HG03558 (cell line): ENCODE measurements around the gene ZFYVE28.
"Not testable (repeated sequence)": the region's sequence is repeated elsewhere in the genome, so short reads cannot be mapped to it uniquely, and the experiment has no call there.

ENCODE experiments used
- ATAC-seq: cut with Tn5 transposase; IDR thresholded peaks from one replicate; pipeline ENCODE4 v1.9.1; 2021; ENCODE audit warnings: moderate number of reproducible peaks; ENCODE audit not compliant: unreplicated experiment; ENCODE audit errors: extremely low read depth

ZFYVE28 gene

DNA sequence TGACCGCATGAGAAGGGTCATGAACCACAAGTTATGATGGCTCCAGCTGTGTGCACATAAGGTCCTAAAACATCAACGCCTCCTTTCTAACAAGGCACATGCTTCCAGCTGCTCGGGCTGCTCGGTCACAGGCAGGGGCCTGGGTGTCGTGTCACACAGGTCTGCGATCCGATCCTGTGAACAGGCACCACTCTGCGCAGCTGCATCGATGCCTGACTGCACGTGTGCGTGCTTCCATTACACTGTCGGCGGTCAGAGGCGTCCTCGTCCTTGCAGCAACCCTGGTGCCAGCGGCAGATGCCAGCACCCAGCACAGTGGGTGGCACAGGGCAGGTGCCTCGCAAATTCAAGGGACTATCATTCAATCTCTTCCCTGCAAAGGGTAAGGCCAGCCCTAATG, 23.9 kb downstream of the ZFYVE28 start:
- no peak for ATAC-seq

GRCh38 chr4:2393353-2394270, 24.8 kb downstream of the ZFYVE28 start:
- ATAC-seq: no peak

DNA sequence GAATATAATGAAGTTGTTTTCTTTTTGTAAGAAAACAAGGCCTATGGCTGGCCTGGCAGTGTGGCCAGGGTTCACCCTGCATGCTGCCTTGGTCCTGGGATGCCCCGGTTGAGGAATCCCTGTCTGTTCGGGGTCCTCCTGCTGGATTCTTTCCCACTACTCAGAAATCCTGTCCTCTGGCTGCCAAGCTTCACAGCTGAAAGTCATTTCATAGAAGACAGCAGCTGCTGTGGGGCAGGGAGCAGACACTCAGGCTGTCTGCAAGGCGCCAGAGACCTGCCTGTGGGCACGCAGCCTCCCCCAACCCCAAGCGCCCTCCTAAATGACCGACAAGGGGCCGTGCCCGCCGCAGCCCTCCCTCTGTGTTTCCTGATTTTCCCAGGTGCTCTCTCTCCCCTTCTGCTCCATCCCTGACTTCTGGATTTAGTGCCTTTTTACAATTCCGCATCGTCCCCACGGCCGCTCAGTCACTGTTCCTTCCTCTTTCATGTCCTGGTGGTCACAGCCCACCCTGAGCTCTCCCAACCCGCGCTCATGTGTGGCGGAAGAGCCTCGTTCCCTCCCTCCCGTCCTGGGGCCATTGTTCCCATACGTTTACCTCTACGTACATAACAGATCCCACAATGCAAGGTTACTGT, 27.5 kb downstream of the ZFYVE28 start:
- no peak for ATAC-seq

- no peak for ATAC-seq
These were observed 28.3 kb downstream of the ZFYVE28 start for GRCh38 chr4:2390146-2390545.

DNA sequence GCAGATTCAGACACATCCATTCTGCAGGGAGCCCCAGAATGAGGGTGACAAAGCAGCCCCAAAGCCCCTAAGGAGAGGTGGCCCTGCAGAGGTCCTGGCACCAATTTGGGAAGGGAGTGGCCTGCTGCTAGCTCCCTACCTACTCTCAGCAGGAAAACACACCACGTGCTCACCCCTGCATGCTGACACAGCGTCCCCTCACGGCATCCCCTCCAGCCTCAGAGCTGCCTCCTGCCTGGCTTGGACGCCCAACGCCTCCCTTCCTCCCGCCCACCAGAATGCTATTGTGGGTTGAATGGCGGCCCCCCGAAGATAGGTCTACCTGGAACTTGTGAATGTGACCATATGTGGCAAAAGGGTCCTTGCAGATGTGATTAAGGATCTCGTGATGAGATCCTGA, 28.8 kb downstream of the ZFYVE28 start:
- ATAC-seq: no peak

- ATAC-seq: no peak
These were observed 29.8 kb downstream of the ZFYVE28 start for GRCh38 chr4:2388429-2389182.

- ATAC-seq: no peak
These were observed 30.6 kb downstream of the ZFYVE28 start for GRCh38 chr4:2387829-2388228.

DNA sequence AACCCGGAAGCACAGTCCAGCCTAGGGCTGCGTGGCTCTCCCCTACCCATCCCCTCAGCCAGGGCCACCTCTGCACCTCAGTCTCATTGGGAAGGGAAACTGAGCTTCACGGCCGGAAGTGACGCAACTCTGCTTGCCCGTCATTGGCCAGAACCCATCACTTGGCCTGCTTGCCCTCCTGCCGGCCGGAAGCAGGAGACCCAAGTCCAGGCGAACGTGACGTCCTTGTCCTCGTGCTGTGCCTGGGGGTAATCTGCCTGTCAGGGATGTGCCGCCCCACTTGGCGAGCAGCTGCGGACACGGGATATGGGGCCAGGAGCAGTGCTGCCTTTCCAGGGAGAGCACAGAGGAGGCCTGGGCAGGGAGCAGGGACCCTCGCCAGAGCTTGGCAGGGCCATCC, 31.2 kb downstream of the ZFYVE28 start:
- no peak for ATAC-seq

DNA sequence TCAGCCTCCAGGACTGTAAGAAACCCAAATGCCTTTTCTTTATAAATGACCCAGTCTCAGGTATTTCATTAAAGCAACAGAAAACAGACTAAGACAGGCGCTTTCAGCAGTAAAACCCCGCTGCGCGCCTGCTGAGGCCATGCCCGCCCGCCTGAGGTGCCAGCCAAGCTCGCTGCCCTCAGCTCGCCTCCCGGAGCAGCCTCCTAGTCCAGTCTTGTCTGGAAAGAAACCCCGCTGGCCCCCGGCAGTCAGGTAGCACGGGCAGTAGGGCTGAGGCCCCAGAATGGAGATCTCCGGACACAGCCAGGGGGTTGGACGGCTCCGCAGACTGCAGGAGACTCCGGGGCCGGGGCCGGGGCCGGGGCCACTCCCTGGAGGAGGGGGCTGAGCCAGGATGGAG, 31.7 kb downstream of the ZFYVE28 start:
- no peak for ATAC-seq

- ATAC-seq: no peak
These were observed 32.9 kb downstream of the ZFYVE28 start for GRCh38 chr4:2385516-2385915.

GRCh38 chr4:2384245-2384644, 34.2 kb downstream of the ZFYVE28 start:
- ATAC-seq: no peak

GRCh38 chr4:2383760-2384159, 34.7 kb downstream of the ZFYVE28 start:
- no peak for ATAC-seq

- ATAC-seq: not testable (repeated sequence)
These were observed 35.2 kb downstream of the ZFYVE28 start for GRCh38 chr4:2383220-2383631.

GRCh38 chr4:2382769-2383202, 35.7 kb downstream of the ZFYVE28 start:
- not testable (repeated sequence) for ATAC-seq

GRCh38 chr4:2380589-2380988, 37.9 kb downstream of the ZFYVE28 start:
- ATAC-seq: not testable (repeated sequence)

GRCh38 chr4:2378898-2379297, 39.5 kb downstream of the ZFYVE28 start:
- ATAC-seq: no peak

GRCh38 chr4:2378401-2378800, 40.0 kb downstream of the ZFYVE28 start:
- ATAC-seq: no peak

DNA sequence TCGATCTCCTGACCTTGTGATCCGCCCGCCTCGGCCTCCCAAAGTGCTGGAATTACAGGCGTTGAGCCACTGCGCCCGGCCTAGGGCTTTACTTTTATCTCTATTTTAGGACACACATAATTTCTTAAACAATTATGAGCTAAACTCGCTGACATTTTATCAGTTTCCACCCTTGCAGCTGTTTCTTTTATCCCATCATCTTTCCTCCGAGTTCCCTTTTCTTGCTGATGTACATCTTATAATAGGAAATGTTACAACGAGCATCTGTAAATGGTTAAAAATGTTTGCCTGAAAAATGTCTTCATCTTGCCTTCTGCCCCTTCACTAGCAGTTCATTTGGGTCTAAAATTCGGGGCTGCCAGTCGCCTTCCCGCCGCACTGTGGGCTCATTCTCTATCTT, 41.2 kb downstream of the ZFYVE28 start:
- no peak for ATAC-seq

GRCh38 chr4:2375427-2375826, 43.0 kb downstream of the ZFYVE28 start:
- ATAC-seq: no peak

GRCh38 chr4:2373532-2373931, 44.9 kb downstream of the ZFYVE28 start:
- ATAC-seq: no peak

- no peak for ATAC-seq
These were observed 45.9 kb downstream of the ZFYVE28 start for GRCh38 chr4:2372488-2373030.
